ENCODE measurements around the gene CEP85L. TPM values are rescaled to one million over a fixed set of nuclear protein-coding genes. Genes with fewer than 3 reads are reported as not detected.

The CEP85L gene
- total RNA-seq, 1 experiment from 2014 or later, result 4.9 TPM

GRCh38 chr6:118473266-118473665 is 178.1 kb downstream of the CEP85L start:
- BruUV-seq (replicated peaks), result no TSS peak
- Histone ChIP-seq H3K27me3 (ENCODE audit: insufficient read depth, low read length) (no peaks in the 10 kb centered on the region), H3K9ac (ENCODE audit: low read length) (no peak overlapping the region), H3K79me2 (ENCODE audit: insufficient read depth, low read length) (no peaks in the 10 kb centered on the region), H3K9me3 (ENCODE audit: control insufficient read depth in 1 of 2, insufficient read depth in 1 of 2, low read depth in 1 of 2, low read length in 2 of 2) (no peaks in the 10 kb centered on the region), H3K4me1 (ENCODE audit: control insufficient read depth in 1 of 2, insufficient read depth in 2 of 2, low read length in 2 of 2) (no peaks in the 10 kb centered on the region; a peak in 1 of 4 replicates), H3K9me2 (ENCODE audit: insufficient read depth) (no peaks in the 10 kb centered on the region), H4K20me1 (ENCODE audit: insufficient read depth) (no peaks in the 10 kb centered on the region), H3K36me3 (ENCODE audit: control insufficient read depth in 1 of 2, insufficient read depth in 2 of 2, low read length in 2 of 2) (no peaks in the 10 kb centered on the region), H3K27ac (ENCODE audit: low read depth, low read length) (no peak overlapping the region), H3K4me2 (ENCODE audit: low read length) (no peak overlapping the region), H3K4me3 (replicated peaks in 1 of 2; ENCODE audit: low read depth in 1 of 2, low read length in 2 of 2) (no peak overlapping the region), H2AFZ (ENCODE audit: low read depth, low read length, poor library complexity, severe bottlenecking) (no peak overlapping the region)
- TF ChIP-seq YY1 (IDR thresholded peaks at IDR 0.05; ENCODE audit: extremely low read depth, insufficient replicate concordance, low read depth, low read length), result no peak
- no peak for TF ChIP-seq SIN3A (IDR thresholded peaks at IDR 0.05; ENCODE audit: low read depth)
- no peak for TF ChIP-seq EGR1 (IDR thresholded peaks at IDR 0.05; ENCODE audit: low read depth)
- TF ChIP-seq TCF7L2 (IDR thresholded peaks at IDR 0.05; ENCODE audit: borderline replicate concordance, extremely low read depth, insufficient read depth, insufficient read length), result no peak
- no peak for TF ChIP-seq ZNF274 (IDR thresholded peaks at IDR 0.05; ENCODE audit: low read depth, low read length)
- ChIA-PET RAD21 (ENCODE audit: low non-redundant PET in 1 of 2, low total read pairs in 2 of 2, uncharacterized antibody in 2 of 2, unreplicated experiment in 2 of 2) (no interaction called here), CTCF (no interaction called here), POLR2A (no interaction called here)
- intact Hi-C loops (cut with micrococcal nuclease), result no loop called here
- DNase-seq (ENCODE audit: low read depth, low spot score) (no peak), ATAC-seq (no peak)

GRCh38 chr6:118469468-118469867 is 181.9 kb downstream of the CEP85L start:
- ATAC-seq, result no peak
- no peaks in the 10 kb centered on the region for H3K27me3 ChIP-seq (ENCODE audit: insufficient read depth, low read length)
- no peaks in the 10 kb centered on the region for H3K9me2 ChIP-seq (ENCODE audit: insufficient read depth)
- no peaks in the 10 kb centered on the region for H3K36me3 ChIP-seq (ENCODE audit: control insufficient read depth in 1 of 2, insufficient read depth in 2 of 2, low read length in 2 of 2)
- ChIA-PET CTCF (no interaction called here), RAD21 (ENCODE audit: low non-redundant PET in 1 of 2, low total read pairs in 2 of 2, uncharacterized antibody in 2 of 2, unreplicated experiment in 2 of 2) (no interaction called here), POLR2A (no interaction called here)
- no peaks in the 10 kb centered on the region for H4K20me1 ChIP-seq (ENCODE audit: insufficient read depth)
- no peak for DNase-seq (ENCODE audit: low read depth, low spot score)
- H3K9me3 ChIP-seq (ENCODE audit: control insufficient read depth in 1 of 2, insufficient read depth in 1 of 2, low read depth in 1 of 2, low read length in 2 of 2), result no peaks in the 10 kb centered on the region
- H3K4me1 ChIP-seq (ENCODE audit: control insufficient read depth in 1 of 2, insufficient read depth in 2 of 2, low read length in 2 of 2), result no peaks in the 10 kb centered on the region; a peak in 1 of 4 replicates
- TF ChIP-seq SIN3A (IDR thresholded peaks at IDR 0.05; ENCODE audit: low read depth), result no peak
- TF ChIP-seq CTCF (IDR thresholded peaks at IDR 0.05 in 2 of 3, conservative IDR thresholded peaks at IDR 0.05 in 1 of 3; ENCODE audit: borderline replicate concordance in 1 of 3, insufficient read depth in 1 of 3, low read depth in 2 of 3, low read length in 2 of 3), result no peak
- TF ChIP-seq ZNF274 (IDR thresholded peaks at IDR 0.05; ENCODE audit: low read depth, low read length), result no peak
- no peak for TF ChIP-seq ELF1 (IDR thresholded peaks at IDR 0.05; ENCODE audit: borderline replicate concordance, low read depth)
- TF ChIP-seq ZFX (IDR thresholded peaks at IDR 0.05), result no peak
- TF ChIP-seq CEBPB (IDR thresholded peaks at IDR 0.05; ENCODE audit: low read depth), result no peak
- TF ChIP-seq FOSL1 (IDR thresholded peaks at IDR 0.05; ENCODE audit: low read depth), result no peak
- TF ChIP-seq CBX3 (IDR thresholded peaks at IDR 0.05; ENCODE audit: low read depth), result no peak
- no peak for TF ChIP-seq YY1 (IDR thresholded peaks at IDR 0.05; ENCODE audit: extremely low read depth, insufficient replicate concordance, low read depth, low read length)
- no peak for TF ChIP-seq SRF (IDR thresholded peaks at IDR 0.05; ENCODE audit: low read depth)
- H3K9ac ChIP-seq (ENCODE audit: low read length), result no peak overlapping the region
- H2AFZ ChIP-seq (ENCODE audit: low read depth, low read length, poor library complexity, severe bottlenecking), result no peak overlapping the region
- BruUV-seq (replicated peaks), result no TSS peak
- H3K27ac ChIP-seq (ENCODE audit: low read depth, low read length), result no peak overlapping the region
- intact Hi-C loops (cut with micrococcal nuclease), result no loop called here
- no peaks in the 10 kb centered on the region for H3K79me2 ChIP-seq (ENCODE audit: insufficient read depth, low read length)
- H3K4me2 ChIP-seq (ENCODE audit: low read length), result no peak overlapping the region
- H3K4me3 ChIP-seq (replicated peaks in 1 of 2; ENCODE audit: low read depth in 1 of 2, low read length in 2 of 2), result no peak overlapping the region

All from HCT116 (cell line).